ENCODE results near the gene LPIN3.

The LPIN3 gene

DNA sequence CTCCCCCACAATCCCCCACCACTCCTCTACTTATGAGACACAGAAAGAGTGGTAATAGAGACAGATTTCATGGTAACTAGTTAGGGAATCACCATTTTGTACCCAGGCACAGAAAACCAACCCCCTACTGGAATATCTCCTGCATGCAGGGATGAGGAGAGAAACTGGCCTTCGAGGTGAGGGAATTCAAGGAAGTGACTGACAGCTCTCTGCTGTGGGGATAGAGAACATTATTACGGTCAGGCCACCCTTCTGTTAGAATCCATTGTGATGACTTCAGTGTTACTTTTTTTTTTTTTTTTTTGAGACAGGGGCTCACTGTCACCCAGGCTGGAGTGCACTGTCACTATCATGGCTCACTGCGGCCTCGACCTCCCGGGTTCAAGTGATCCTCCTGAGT lies 13.4 kb upstream of the LPIN3 start:
- DNase-seq (ENCODE audit: low read depth) = no peak

DNA sequence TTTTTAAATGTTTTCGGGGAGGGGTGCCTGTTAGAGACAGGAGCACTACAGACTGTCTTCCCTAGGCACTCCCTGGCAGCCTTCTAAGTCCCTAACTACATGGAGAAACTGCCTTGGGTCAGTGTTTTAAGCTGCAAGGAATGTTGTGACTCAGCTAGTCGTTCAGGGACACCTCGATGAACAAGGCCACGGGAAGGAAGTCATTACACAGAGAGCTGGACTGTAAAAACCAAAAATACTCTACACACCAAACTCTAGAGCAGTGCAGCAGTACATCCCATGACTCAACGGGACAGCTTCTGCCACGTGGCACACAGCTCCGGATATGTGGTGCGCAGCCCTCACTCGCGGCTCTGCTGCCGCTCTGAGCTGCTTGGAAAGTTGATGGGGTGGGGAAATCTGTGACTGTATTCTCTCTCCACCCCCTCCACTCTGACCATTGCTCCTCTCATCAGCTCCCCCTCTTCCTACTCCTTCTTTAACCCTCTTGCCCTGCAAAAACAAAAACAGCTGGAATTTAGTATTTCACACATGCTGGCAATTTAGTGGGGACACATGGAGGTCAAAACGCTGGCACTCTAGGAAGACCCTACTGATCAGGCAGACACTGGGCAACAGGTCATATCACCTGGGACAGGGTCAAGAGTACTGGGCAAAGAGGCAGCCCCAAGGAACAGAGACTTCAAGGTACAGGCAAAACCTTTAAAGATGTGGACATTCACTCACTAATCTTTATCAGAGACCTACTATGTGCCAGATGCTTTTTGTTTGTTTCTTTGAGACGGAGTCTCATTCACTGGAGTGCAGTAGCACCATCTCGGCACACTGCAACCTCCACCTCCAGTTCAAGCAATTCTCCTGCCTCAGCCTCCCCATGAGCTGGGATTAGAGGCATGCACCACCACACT lies 10.9 kb upstream of the LPIN3 start:
- peak; percentile 99 for DNase-seq (ENCODE audit: low read depth)

DNA sequence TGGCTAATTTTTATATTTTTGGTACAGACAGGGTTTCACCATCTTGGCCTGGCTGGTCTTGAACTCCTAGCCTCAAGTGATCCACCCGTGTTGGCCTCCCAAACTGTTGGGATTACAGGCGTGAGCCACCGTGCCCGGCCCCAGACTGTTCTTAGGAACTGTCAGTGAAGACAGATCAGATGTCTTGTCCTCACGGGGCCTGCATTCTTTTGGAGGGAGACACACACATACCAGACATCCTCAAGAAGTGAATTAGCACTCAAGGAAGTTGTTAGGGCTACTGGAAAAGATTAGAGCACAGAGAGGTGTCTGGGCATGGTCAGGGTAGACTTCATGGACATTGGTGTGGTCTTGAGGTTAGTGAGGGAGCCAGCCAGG lies 10.3 kb upstream of the LPIN3 start:
- DNase-seq (ENCODE audit: low read depth) = no peak

DNA sequence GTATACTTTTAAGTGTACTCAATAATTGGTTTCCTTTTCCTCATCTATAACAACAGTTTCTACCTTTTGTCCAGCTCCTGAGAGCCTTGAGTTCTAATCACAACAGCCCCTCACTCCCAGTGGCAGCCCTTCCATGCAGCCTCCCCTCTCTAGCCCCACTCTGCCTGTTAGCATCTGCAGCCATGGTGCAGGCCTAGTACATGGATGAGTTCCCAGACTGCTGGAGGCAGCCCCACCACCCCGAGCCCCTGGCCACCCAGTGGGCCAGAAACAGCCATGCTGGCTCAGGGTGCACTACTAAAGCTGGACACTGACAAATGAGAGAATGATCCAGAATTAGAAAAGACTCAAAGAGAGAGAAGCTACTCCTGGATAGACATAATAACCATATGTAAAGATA lies 9.7 kb upstream of the LPIN3 start:
- DNase-seq (ENCODE audit: low read depth) = no peak

DNA sequence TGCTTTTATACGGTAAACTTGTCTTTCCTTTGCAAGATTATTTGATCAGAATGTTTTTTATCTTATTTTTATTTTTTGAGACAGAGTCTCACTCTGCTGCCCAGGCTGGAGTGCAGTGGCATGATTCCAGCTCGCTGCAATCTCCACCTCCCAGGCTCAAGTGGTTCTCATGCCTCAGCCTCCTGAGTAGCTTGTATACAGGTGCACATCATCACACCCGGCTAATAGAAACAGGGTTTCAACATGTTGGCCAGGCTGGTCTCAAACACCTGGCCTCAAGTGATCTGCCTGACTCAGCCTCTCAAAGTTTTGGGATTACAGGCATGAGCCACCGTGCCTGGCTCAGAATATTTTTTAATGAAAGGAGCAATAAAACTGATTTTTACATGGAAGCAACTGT lies 8.9 kb upstream of the LPIN3 start:
- no peak for DNase-seq (ENCODE audit: low read depth)

DNA sequence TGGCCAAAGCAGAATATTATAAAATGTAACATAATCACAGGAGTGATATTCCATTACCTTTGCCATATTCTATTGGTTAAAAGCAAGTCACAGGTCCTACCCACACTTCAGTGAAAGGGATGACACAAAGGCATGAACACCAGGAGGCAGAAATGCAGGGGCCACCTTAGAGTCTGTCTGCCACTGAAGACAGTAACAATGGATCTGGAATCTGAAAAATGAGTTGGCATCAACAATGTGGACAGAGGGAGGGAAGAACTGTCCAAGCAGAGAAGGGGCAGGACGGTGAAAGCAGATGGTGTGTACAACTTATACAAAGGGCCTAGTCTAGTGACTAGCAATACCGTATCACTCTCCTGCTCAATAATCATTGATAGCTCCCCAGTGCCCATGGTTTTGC lies 6.6 kb upstream of the LPIN3 start:
- no peak for DNase-seq (ENCODE audit: low read depth)

DNA sequence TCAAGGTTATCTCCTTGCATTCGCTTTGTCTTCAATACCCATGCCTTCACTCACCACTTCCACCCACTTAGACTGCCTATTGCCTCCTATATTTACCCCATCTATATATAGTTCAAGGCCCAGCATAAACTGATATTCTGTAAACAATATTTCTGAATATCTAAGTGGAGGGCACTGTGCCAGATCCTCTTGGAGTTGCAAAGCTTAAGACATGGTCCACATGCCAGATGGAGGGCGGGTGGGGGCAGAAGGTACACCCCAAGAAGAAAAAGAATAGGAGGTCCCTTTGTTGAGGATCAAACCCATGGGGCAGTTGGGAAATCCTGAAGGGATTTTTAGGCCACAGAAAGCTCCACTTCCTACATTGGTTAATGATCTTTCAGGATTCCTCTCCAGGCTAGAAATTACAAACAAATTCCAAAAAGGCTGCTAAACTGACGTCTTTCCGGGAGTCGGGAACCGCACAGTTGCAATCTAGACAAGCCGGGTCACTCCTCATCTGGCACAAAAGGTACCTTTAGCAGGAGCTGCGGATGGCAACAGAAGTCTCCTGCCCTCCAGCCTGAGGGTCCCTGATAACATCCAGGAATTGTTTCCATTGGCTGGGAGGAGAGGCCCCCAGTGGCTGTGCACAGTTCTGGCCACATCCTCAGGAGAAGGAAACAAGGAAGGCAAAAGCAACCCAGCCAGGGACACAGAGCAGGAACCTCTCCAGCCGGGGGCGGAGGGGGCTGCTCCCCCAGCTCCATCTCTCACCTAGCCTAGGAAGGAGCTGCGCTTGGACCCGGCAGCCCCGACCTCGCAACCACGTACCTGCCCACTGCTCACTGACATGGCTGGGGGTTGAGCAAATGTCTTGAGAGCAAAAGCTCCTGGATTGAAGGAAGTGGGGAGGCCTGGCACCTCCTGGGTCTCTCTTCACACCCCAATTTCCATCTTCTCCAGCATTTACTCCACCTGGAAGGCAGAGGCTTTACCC lies 5.9 kb upstream of the LPIN3 start:
- no peak for DNase-seq (ENCODE audit: low read depth)

DNA sequence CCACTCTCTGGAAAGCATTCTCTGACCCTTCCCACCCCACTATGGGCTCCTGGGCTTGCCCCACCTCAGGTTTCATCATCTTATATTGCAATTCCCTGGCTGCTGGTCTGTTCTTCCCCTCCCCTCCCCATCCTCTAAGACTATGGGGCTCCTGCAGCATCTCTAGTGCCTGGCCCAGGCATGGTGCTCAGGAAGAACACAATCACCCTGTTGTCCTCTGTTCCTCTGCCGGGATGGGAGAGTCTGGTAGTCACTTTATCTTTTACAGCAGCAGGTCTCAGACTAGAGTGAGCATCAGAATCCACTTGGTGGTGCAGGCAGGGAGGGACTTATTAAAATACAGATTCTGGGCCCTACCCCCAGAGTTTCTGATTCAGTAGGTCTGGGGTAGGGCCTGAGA lies 5.0 kb upstream of the LPIN3 start:
- no peak for DNase-seq (ENCODE audit: low read depth)

DNA sequence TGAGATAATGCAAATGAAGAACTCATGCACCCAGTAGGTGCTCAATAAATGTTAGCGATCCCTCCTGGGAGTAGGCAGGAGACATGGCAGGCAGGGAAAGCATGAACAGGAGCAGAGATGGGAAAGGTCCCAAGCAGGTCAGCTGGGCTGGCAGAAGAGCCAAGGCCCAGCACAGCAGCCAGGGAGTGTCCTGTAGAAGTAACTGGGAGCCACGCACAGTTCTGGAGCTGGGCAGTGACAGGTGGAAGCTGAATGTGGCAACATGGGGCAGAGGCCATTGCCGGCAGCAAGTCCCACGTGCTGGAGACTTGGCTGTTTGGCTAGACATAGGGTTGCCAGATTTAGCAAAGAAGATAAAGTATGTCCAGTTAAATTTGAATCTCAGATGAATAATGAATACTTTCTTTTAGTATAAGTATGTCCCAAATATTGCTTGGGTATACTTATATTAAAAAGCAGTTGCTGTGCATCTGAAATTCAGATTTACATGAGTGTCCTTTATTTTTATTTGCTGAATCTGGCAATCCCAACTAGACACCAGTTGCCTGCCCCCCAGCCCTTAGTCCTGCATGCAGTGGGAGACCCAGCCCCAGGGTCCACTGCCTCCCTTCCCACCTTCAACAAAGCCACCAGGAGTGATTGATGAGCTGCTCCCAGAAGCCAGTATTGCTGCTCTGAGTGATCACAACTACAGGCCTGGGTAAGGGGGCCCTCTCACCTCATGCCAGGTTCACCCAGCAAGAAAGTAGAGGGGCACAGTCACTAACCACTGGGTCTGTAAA lies 3.7 kb upstream of the LPIN3 start:
- no peak for DNase-seq (ENCODE audit: low read depth)

DNA sequence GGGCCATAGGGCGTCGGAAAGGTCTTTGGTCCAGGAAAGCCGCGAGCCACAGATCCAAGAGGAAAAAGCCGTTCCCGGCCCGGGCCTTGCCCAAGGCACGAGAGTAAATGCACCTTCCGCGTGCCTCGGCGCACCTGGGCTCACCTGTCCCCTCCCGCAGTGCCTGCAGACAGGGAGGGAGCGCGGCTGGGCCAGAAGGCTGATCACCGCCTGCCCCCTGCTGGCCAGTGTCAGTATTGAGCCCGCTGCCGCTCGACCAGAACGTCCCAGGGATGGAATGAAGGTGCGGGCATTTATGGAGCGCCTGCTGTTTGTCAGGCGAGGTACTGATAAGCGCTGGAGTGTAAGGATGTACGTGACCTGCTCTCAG lies 679 bp upstream of the LPIN3 start:
- no peak for DNase-seq (ENCODE audit: low read depth)

DNA sequence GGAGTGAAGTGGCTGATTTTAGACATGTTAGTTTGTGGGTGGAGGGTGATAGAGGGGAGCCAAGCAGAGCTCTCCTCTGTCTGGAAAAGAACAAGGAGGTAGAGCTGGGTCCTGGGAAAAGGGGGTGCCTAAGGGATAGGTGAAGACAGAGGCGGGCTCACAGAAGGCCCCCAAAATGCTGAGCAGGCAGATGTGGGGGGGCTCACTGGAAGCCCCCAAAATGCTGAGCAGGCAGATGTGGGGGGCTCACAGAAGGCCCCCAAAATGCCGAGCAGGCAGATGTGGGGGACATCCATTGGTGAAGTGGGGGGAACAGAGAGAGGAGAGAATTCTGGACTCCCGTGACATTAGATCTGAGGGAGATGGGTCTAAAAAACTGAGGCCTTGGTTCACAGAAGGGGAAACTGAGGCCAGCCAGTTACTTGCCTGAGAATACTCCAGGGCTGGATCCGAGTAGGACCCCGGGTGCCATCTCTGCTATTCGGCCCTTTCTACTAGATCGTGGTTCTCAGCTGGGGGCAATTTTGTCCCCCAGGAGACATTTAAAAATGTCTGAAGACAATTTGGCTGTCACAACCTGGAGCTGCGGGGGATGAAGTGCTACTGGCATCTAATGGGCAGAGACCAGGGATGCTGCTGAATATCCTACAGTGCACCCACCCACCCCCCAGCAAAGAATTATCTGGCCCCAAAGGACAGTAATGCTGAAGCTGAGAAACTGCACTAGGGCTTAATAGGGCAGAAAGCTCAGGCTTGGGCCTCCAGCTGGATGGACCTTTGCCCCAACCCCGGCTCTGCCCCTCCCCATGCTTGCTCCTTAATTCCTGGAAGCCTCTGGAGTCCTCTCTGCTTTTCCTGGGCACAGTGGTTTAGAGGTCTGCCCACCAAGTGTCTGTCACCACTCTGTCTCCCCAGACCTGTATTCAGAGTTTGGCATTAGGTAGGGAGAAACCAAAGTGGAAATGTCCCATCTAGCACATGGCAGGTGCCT lies 2.1 kb downstream of the LPIN3 start:
- no peak for DNase-seq (ENCODE audit: low read depth)

DNA sequence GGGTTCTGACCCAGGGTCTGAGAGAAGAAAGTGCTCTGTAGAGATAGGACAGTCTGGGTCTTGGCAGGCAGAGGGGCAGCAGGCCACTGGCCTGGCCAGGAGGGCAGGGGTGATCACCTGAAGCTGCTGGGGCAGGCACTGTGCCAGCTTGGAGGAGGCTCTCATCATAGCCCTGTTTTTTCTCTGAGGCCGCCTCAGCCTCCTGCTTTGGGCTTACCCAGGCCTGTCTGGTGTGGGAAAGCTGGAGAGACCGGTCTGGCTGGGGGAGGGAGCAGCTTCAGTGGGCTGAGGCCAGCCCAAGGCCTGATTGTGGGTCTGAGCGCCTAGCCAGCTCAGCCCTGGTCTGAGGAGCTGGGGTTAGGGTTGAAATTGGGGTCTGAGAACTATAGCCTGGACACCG lies 3.9 kb downstream of the LPIN3 start:
- no peak for DNase-seq (ENCODE audit: low read depth)

DNA sequence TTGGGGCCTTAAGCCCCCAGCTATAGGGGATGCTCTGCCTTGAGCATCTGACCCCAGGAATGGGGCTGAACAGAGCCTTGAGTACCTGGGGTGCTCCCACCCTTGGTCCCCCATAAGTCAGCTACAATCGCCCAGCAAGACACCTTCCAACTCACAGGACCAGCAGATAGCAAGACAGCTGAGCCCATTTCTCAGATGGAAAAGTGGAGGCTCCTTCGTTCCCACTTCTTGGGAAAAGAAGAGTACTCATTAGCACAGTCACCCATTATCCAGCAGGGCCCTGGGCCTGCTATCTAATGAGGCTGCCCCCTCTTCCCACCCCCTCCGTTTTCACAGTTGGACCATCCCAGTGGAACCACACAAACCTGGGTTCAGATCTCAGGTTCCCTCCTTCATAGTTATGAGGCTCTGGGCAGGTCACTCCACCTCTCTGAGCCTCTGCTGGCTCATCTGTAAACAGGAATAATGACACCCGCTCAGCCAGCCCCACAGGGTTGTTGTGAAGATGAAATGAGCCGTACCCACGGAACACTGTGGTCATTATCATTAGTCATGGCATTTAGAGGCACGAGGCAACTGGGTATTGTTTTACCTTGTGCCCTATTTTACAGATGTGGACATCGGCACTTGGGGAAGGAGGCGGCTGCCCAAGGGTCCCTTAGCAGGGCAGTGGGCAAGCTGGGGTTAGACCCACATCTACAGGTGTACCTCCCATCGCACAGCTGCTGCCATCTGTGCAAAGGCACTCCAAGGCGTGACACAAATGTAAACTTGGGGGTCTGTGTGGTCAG lies 4.5 kb downstream of the LPIN3 start:
- no peak for DNase-seq (ENCODE audit: low read depth)

DNA sequence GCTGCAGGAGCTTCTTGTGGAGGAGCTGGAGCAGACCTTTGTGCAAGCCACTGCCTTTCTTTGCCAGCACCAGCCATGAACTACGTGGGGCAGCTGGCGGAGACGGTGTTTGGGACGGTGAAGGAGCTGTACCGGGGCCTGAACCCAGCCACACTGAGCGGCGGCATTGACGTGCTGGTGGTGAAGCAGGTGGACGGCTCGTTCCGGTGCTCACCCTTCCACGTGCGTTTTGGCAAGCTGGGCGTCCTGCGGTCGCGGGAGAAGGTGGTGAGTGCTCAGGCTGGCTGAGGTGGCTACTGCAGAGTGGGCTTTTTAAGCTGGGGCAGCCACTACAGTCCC lies 5.1 kb downstream of the LPIN3 start:
- no peak for DNase-seq (ENCODE audit: low read depth)

DNA sequence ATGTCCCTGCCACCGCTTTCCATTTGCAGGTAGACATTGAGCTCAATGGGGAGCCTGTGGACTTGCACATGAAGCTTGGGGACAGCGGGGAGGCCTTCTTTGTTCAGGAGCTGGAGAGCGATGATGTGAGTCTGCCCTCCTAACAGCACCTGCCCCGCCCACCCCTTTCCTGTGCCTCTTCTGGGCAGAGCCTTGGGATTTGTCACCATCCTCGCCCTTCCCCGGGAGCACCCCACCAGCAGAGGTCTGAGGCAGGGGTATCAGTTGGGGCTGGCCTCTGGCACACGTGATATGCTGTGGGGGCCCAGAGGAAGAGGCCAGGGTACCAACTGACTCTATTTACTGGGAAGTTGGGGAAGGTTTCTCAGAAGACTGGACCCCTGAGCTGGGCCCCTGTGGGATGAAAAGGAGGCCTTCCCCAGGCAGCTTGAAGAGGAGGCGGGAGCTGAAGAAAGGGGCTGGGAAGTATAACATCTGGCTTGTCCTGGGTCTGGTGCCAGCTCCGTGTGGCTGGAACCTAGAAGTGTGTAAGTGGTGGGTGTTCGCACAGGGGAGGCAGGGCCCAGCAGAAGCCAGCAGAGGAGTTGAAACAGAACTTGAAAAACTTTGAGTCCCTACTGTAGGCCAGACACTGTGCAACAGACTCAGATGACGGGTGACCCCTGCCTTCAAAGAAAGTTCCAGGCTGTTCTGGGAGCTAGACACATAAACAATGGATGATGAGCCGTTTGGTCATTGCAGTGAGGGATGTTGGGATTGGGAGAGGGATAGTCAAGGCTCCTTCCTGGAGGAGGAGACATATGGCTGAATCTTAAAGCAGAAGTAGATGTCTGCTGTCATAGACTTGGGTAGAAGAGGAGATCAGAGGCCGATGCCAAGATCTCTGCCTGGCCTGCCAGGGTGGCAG lies 7.2 kb downstream of the LPIN3 start:
- no peak for DNase-seq (ENCODE audit: low read depth)

DNA sequence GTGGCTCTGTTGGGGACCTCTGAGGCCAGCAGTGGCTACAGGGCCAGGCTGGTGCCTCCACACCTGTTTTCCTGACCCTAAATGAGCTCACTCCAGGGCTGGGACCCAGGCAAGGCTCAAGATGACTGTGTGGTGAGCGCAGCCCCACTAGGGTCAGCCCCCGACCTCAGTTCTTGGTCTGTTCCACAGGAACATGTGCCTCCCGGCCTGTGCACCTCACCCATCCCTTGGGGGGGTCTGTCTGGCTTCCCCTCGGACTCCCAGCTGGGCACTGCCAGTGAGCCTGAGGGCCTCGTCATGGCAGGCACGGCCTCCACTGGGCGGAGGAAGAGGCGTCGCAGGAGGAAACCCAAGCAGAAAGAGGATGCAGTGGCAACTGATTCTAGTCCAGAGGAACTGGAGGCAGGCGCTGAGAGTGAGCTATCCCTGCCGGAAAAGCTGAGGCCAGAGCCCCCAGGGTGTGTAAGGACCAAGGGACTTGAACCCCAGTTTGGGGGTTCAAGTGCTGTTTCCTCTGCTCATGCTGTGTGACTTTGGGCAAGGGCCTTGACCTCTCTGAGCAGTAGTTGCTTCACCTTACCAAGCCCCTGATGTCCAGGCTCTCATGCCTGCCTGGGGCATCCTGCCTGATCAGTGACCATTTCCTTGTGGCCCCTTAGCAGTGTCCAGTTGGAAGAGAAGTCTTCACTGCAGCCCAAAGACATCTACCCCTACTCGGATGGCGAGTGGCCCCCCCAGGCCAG lies 8.0 kb downstream of the LPIN3 start:
- no peak for DNase-seq (ENCODE audit: low read depth)

DNA sequence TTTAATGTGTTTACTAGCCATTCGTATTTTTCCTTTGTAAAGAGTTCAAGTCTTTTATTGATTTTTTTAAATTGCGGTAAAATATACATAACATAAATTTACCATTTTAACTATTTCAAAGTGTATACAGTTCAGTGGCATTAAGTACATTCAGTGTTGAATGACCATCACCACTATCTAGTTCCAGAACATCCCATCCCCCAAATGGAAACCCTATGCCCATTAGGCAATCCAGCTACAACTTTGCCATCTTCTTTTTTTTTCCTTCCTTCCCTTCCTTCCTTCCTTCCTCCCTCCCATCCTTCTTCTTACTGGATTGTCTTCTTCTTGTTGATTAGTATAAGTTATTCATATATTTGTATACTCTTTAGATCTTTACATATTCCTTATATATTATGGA lies 8.6 kb downstream of the LPIN3 start:
- DNase-seq (ENCODE audit: low read depth) = no peak

DNA sequence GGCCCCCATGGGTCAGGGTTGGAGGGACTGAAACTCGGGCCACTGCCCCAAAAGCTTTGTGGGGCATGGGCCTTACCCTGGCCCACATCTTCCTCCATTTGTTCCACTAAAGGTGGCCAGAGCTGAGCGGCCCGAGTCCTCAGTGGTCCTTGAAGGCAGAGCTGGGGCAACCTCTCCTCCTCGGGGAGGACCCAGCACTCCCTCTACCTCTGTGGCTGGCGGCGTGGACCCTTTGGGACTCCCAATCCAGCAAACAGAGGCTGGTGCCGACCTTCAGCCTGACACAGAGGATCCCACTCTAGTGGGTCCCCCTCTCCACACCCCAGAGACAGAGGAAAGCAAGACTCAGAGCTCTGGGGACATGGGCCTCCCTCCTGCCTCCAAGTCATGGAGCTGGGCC lies 9.3 kb downstream of the LPIN3 start:
- DNase-seq (ENCODE audit: low read depth) = no peak

Measured in non-pigmented ciliary epithelial cell (primary cell).